Stimulated activated CD8-positive, alpha-beta memory T cell treated with anti-CD3 and anti-CD28 coated beads, Interleukin-4, amount 100 ng/mL, for 24 hours (primary cell): ENCODE results near the gene CHTOP.

Experiments used
- DNase-seq: peaks from one replicate; pipeline ENCODE4 v3.0.0-alpha.2; 2020; ENCODE audit warnings: low read depth

CHTOP gene

GRCh38 chr1:153687346-153688125 is 53.7 kb downstream of the CHTOP start:
- DNase-seq: no peak

DNA sequence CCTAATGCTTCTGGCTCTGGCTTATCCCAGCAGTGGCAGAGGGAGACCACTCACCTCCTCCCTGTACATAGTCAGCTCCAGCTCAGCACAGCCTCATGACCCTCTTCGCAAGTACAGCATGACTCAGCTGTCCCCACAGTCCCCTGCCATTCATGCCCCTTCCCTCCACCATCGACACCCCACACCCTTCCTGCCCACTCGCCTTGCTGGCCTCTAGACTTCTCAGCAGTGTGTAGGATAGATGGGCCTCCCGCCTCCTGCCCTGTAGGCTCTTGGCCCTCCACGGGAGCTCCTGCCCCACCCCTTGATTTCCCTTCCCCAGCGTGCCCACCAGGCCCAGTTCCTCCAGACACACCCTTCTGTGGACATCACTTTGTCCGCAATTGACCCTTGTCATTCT is 54.4 kb downstream of the CHTOP start:
- no peak for DNase-seq

DNA sequence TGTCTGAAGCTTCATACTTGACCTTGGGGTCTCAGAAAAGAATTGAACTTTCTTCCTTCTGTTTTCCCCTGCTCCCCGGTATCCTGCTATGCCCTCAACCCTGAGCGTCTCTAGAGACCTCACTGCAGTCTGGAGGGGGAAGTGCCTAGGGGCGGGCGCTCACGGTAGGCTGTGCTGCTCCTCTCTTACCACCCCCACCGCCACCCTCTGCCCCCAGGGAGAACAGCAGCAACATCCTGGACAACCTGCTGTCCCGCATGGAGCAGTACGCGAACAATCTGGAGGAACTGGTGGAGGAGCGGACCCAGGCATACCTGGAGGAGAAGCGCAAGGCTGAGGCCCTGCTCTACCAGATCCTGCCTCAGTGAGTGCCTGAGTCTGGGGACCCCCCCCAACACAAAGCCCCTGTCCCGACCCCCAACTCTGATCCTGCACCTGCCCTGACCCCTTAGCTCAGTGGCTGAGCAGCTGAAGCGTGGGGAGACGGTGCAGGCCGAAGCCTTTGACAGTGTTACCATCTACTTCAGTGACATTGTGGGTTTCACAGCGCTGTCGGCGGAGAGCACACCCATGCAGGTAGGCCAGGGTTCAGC is 55.0 kb downstream of the CHTOP start:
- no peak for DNase-seq

DNA sequence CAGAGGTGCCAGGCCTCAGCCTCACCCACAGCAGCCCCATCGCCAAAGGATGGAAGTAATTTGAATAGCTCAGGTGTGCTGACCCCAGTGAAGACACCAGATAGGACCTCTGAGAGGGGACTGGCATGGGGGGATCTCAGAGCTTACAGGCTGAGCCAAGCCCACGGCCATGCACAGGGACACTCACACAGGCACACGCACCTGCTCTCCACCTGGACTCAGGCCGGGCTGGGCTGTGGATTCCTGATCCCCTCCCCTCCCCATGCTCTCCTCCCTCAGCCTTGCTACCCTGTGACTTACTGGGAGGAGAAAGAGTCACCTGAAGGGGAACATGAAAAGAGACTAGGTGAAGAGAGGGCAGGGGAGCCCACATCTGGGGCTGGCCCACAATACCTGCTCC is 59.6 kb downstream of the CHTOP start:
- DNase-seq: no peak
